Articular chondrocyte of knee joint (primary cell): ENCODE results near the gene DCD. TPM values are rescaled to one million over a fixed set of nuclear protein-coding genes. Genes with fewer than 3 reads are reported as not detected.

Experiments used
- total RNA-seq: library from RNA; depleted of rRNA; stranded (reverse); fragments of >200 nt; gene quantifications from 2 replicates; pipeline ENCODE4 v1.2.3, GENCODE V29; 2012

The DCD gene, protein sequence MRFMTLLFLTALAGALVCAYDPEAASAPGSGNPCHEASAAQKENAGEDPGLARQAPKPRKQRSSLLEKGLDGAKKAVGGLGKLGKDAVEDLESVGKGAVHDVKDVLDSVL
- not detected in 2 replicates for total RNA-seq

DNA sequence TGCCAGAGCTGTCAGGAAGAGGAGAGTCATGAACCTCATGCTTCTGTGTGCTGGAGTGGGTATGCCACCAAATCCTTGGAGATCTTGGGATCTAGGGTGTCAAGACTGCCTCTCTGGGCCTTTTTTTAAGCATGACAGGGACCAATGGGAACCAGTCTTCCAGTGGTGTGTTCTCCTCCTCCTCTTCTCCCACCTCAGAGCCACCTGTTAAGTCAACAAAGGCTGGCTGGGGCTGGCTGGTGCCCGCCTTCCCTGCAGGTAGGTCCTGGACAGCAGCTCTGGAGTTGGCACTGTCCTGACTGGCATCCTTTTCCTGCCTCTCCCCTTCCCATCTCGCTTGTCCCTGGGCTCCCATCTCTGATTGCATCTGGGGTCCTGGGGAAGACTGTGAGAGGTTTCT is at the start of gene DCD:
Gene DCD (minus strand): TSS at position 101 of the 400 bp plus-strand sequence. CDS start 62 bp downstream, at position 39.

DNA sequence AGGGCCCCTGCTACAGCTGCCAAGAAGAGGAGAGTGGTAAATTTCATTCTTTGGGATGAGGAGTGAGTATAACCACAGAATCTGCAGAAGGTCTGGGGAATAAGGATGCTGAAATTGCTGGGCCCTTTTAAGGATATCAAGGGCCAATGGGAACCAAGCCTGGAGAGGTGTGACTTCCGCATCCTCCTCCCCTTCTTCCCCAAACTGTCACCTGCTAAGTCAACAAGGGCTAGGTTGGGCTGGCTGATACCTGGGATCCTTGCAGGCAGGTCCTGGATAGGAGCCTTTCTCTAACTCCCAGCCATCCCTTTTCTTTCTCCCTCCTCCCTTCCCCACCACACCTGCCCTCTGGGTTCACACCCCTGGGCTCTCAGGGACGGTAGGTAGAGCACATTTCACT is 13.4 kb downstream of the DCD start, which contains the start of gene LACRT:
Gene LACRT (minus strand): TSS at position 101 of the 400 bp plus-strand sequence. CDS start 54 bp downstream, at position 47.

Other genes starting within 250 kb of the DCD start
- 294 and 310 TPM in 2 replicates for gene ITGA5, start 229.1 kb downstream of the DCD start, total RNA-seq
- not detected in 2 replicates for gene GTSF1, start 174.8 kb downstream of the DCD start, total RNA-seq
- gene NCKAP1L, start 150.6 kb downstream of the DCD start, total RNA-seq: 0.11 and 0.26 TPM in 2 replicates
- gene PDE1B, start 98.8 kb downstream of the DCD start, total RNA-seq: 0.39 and 0.54 TPM in 2 replicates
- not detected in 2 replicates for gene PPP1R1A, start 59.7 kb downstream of the DCD start, total RNA-seq
- not detected in 2 replicates for gene LACRT, start 13.5 kb downstream of the DCD start, total RNA-seq
- gene MUCL1, start 206.2 kb upstream of the DCD start, total RNA-seq: not detected in 2 replicates